GM21390 (cell line): ENCODE data around the gene SAPCD1.

Experiments
- ATAC-seq: cut with Tn5 transposase; IDR thresholded peaks from one replicate; pipeline ENCODE4 v1.9.1; 2021; ENCODE audit not compliant: unreplicated experiment

SAPCD1 gene

GRCh38 chr6:31762356-31762755 lies at the start of gene SAPCD1:
TSS of gene SAPCD1 (plus strand) at chr6:31762656. CDS start at chr6:31763055, 399 bp downstream.
- ATAC-seq, result no peak

DNA sequence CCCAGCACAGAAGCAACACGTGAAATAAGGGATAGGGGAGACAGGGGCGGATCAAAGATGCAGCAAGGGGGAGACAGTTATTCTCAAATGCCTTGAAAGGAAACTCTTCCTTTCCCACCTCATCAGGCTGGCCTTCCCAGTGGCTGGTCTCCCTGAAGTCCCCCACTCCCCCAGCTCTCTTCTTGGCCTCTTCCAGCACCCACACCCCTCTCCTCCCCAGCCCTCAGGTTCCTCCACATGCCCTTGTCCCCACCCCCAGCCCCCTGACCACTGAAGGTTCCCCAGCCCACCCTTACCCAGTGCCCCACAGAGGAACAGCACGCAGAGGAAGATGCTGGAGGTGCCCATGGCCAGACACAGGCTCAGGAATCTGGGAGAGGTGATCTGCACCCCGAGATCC lies 49.0 kb upstream of the SAPCD1 start:
- no peak for ATAC-seq

DNA sequence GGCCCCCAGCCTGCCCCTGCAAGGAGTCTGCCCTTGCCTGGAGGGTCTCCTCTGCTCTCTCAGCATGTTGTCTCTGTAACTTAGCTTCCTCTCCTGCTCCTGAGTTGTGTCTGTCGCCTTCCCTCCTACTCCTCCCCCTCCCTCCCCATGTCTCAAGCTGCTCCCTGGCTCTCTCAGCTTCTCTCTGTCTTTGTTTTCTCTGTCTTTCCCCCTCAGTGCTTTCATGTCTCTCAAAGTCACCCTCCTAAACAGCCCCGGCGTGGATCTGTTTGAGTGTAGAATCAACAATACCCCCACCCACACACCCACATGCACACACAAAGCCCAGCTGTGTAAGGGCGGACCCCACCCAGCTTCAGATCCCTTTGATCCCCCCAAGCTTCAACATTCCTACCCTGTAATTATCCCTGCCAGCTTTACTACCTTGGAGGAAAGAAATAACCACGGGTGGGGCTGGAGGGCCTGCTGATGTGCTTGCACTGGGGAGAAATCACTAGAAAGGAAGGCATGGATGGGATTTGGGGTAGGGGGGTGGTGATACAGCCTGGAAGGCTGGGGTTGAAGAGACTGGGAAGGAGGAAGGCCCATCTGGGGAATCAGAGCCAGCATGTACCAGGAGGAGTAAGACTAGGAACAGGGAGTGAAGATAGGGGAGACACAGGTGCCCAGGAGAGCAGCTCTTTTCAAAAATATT lies 48.3 kb upstream of the SAPCD1 start:
- ATAC-seq, result no peak

DNA sequence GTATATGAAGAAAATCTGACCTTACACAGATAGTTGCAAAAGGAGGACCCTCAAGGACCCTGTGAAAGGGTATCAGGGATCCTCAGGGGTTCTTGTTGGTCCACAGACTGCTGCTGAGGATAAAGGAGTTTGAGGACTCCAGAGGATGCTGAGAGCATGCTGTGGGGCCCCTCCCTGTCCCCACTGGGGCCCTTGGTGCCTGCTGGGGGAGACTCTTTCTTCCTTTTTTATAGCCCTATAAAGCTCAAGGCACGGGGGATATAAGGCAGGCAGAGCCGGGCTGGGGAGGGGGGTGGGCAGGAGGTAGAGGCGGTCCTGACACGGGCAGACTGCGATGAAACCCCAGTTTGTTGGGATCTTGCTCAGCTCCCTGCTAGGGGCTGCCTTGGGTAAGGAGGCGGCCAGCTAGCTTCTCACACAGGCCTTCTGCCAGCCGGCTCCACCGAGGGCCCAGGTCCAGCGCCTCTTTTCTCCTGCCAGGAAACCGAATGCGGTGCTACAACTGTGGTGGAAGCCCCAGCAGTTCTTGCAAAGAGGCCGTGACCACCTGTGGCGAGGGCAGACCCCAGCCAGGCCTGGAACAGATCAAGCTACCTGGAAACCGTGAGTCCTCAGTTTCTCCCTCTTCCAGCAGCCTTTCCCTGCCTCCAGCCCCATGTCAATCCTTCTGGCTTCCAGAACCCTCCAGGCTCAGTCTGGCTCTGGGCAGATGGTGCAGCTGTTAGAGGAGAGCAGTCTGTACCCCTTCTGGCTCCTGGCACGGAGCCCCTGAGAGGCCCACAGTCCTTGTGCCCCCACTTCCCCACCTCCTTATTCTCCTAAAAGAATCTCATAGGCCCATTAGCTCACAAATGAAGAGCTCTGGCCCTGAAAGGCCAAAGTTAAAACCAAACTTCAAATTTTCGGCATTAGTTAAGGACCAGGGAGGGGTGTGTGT lies 47.2 kb upstream of the SAPCD1 start, which contains the start of gene LY6G6D:
TSS of gene LY6G6D (plus strand) at position 327 of the 937 bp plus-strand sequence. CDS start at position 335, 8 bp downstream.
- no peak for ATAC-seq

- ATAC-seq, result no peak
Observed at GRCh38 chr6:31717499-31718222, 44.8 kb upstream of the SAPCD1 start.

DNA sequence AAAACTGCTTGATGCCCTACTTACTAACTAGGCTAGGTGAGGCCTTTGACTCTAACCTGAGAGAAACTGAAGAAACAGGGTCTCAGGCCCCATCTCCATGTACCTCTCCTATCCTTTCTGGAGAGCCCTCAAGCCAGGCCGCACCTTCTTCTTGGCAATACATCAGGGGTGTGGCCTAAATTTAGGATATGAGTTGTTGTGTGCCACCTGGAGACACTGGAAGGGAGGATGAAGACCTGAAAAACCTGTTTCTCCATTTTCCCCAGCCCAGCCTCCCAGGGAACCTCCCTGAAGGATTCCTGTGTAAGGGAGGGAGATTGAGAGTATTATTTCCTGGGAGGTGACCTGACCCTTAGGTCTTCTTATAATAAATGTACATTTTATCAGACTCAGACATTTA lies 44.2 kb upstream of the SAPCD1 start:
- no peak for ATAC-seq

GRCh38 chr6:31719001-31719400 lies 43.5 kb upstream of the SAPCD1 start:
- ATAC-seq, result no peak

DNA sequence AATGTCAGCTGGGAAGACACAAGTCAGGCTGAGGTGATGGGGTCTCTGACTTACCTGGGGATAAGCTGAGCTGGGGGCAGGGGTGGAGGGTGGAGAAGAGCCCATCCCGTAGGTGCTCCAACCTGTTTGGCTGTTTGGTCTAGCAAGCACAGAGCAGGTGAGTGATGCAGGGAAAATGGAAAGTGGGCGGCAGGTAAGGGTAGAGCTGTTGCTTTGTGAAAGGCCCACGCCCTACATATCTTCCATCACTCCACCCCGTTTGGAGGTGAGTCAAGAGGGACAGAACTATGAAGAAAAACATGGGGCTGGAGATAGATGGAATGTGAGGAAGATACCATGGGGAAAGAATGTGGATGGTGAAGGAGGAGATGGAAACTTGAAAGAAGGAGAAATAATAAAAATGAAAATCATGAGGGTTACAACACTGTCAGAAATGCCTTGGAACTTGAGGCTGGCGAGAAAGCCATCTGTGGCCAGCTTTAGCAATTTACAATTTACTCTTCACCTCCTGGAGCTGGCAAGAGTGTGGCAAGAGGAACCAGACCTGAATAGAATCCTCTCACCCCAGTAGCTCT lies 42.2 kb upstream of the SAPCD1 start:
- ATAC-seq, result no peak

GRCh38 chr6:31721351-31722020 lies 41.0 kb upstream of the SAPCD1 start, which contains the start of gene LY6G6C:
TSS of gene LY6G6C (minus strand) at chr6:31721746. CDS start at chr6:31721679, 67 bp downstream.
- no peak for ATAC-seq

DNA sequence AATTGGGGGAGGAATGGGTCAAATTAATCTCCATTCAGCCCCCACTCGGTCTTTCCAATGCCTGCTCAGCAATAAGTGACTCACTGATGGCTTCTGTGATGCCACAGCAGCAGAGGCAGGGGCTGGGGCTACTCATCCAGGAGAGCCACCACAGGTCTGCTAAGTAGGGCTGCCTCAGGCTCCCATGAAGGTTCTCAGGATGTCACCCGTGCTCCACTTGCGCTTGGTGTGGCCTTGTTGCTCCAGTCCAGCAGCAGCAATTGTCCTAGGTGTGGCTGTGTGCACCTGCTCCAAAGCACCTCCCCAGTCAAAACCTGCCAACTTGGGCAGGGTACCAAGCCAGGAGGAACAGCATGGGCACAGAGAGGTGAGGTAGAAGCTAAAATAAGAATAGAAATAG lies 40.3 kb upstream of the SAPCD1 start:
- ATAC-seq, result no peak

GRCh38 chr6:31723245-31723979 lies 39.0 kb upstream of the SAPCD1 start, which contains the start of gene MPIG6B:
TSS of gene MPIG6B (plus strand) at chr6:31723373. CDS start at chr6:31723384, 11 bp downstream.
- no peak for ATAC-seq

DNA sequence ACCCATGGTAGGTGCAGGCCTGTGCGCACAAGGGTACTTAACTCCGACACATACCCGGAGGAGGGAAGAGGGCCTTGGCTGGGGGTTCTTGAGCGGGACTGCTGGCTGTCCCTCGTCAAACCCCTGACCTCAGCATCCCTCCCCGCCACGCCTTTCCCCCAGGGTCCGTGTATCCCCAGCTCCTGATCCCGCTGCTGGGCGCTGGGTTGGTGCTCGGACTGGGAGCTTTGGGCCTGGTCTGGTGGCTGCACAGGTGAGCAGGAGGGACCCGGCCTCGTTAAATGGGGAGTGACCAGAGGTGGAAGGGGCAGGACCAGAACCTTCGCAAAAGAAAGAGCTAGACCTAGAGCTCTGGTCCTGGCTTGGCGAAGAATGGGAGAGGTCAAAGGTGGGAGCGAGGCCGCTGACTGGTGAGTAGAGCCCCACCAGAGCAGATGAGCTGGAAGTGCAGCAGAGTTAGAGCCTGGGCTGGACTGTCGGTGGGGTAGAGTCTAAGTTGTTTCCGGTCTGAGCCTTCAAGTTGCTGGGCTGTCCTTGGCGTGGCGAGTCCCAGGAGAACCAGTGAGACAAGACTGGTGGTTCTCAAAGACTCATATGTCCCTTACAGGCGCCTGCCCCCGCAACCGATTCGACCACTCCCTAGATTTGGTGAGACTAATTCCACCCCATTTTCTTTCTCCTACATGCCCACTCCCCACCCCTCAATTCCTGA lies 38.3 kb upstream of the SAPCD1 start:
- ATAC-seq, result no peak

GRCh38 chr6:31725502-31726350 lies 36.7 kb upstream of the SAPCD1 start:
- no peak for ATAC-seq

GRCh38 chr6:31727034-31727716 lies 35.3 kb upstream of the SAPCD1 start:
- ATAC-seq, result no peak

- ATAC-seq, result no peak
Observed at GRCh38 chr6:31727717-31728671, 34.5 kb upstream of the SAPCD1 start.

DNA sequence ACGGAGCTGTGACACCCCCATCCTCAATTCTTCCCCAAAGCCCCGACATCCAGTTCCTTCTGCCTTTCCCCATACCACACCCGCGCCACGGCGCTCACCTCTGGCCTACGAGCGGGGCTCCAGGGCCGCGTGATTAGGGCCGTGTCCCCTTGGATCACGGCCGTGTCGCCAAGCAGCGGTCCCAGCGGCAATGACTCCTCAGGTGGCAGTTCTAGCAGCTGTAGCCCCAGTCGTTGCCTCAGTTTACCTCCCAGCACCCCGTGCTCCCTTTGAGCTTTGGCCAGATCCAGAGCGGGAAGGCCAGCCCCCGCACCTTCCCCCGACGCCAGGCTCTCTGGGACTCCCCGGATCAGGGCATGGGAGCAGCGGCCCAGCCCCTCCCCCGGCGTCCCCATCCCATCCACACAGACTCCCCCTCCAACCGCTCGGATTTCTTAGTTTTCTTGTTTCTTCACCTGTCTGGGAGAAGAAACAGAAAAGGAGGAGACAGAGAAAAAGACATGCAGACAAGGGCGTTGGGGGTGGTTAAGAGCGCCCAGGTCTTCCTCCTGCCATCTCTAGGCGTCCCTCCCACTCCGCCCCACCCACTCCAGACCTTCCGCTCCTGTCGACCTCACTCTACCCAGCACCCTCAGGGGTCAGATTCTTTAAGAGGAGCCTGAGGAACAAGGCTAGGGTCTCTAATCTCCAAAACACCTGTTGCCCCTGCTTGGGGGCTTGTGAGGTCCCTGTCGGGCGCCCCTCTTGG lies 33.5 kb upstream of the SAPCD1 start, which contains the start of gene DDAH2:
TSS of gene DDAH2 (minus strand) at position 533 of the 748 bp plus-strand sequence. CDS start at position 395, 138 bp downstream.
- ATAC-seq, result no peak
